SH-SY5Y (cell line): Measurements from ENCODE around the gene KCNT2.

Source experiments
- GATA2 ChIP-seq: IDR thresholded peaks from 2 replicates; pipeline ENCODE4 v1.6.1; 2011; ENCODE audit warnings: mild to moderate bottlenecking, low read depth, low read length
- GATA3 ChIP-seq: IDR thresholded peaks from 2 replicates; pipeline ENCODE4 v1.6.1; 2011; ENCODE audit warnings: low read depth, mild to moderate bottlenecking, low read length, moderate library complexity

The KCNT2 gene

GRCh38 chr1:196501760-196502428 is 106.3 kb downstream of the KCNT2 start:
- no peak for TF ChIP-seq GATA2
- TF ChIP-seq GATA3, result no peak

DNA sequence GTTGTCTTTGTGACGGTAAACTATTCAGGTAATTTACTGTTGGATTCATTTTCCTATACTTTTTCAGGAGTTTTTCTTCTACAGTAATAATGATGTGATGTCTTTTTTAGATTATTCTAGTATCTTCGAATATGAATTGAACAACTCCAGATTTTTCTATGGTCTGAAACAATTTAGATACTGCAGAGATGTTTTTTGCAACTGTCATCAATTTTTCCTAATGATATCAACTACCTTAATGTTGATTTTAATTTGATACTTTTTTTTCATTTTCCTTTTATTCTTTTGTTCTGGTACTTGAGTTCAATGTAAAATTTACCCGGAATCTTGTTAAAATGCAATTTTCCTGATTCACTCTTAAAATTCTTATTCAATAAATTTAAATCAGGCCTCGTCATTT is 110.4 kb downstream of the KCNT2 start:
- TF ChIP-seq GATA2 (no peak), GATA3 (no peak)

DNA sequence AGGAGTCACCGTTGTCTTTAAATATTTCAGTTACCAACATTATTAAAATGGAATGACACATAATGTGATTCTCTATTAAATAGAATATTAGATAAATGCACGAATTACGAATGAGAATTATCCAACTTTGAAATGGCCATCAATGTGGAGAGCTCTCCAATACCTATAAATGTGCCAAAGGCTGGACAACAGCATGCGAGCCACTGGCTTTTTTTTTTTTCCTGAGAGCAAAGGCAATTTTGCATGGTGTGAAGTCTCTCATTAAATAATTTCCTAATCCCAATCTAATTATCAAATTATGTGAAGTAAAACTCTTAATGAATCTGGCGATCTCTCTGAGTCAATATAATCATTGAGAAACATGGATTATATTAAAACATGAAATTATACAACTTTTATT is 113.5 kb downstream of the KCNT2 start:
- no peak for TF ChIP-seq GATA3
- no peak for TF ChIP-seq GATA2

- TF ChIP-seq GATA3 (no peak), GATA2 (no peak)
Observed at GRCh38 chr1:196493881-196494280, 114.4 kb downstream of the KCNT2 start.

DNA sequence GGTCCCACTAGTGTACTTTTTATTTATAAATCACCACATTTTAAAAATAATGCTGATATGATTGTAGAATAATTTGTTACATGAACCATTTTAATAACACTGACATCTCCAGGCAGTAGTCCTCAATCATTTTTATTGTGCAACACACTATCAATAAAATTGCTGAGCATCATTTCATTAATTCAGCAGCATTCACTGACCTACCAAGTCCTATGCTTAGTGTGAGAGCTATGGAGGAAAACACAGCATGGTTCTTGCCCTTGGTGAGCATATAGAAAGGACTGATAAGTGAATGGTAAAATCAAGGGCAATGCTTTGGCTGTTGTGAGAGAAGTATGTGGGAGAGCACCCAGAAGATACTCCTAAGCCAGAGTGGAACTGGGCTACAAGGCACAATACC is 119.7 kb downstream of the KCNT2 start:
- TF ChIP-seq GATA3, result no peak
- no peak for TF ChIP-seq GATA2

DNA sequence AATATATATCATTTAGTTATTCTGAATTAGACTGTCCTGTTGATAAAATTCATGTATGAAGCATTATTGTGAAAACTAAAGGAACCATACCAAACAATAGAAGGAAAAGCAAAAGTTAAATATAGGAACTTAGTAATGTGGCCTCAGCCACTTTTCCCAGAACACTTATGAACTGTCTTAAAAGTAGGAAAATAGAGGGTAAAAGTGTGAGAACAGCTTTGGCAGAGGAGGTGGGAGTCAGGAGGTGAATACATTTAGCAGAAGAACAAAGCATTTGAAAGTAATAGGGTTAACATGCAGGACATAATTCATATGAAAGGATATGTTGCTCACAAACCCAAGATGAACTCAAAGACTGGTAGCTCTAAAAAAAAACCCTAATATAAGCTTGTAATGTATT is 121.9 kb downstream of the KCNT2 start:
- TF ChIP-seq GATA2 (no peak), GATA3 (no peak)

GRCh38 chr1:196481616-196482015 is 126.6 kb downstream of the KCNT2 start:
- TF ChIP-seq GATA3 (no peak), GATA2 (no peak)

- TF ChIP-seq GATA3 (no peak), GATA2 (no peak)
Observed at GRCh38 chr1:196477262-196477661, 131.0 kb downstream of the KCNT2 start.

DNA sequence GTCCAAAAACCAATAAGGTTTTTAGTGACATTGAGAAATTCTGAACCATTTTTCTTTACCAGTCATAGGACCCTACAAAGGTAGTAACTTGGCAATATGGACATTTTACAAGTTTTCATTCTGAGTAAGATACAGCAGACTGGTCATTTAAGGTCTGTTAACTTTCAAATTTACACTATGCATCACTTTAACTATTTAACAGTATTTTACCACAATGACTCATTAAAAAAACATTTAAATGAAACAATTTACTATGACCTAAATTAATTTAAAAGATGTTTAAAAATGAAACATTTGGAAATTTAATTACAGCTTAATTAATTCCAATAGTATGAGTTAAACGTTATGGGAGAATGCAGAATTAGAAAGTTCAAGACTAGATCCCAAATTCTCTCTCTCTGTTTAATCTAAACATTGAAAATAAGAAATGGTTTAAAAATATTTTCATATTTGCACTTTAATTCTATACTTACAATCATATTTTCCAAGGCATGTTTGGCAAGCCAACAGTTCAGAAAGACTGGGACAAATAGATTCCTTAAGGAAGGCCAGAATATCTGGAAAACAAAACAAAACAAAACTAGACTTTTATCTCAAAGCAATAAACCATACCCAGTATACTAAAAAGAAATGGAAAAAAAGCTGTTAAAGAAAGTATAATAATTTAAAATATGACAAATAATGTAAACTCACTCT is 140.9 kb downstream of the KCNT2 start:
- no peak for TF ChIP-seq GATA2
- no peak for TF ChIP-seq GATA3

DNA sequence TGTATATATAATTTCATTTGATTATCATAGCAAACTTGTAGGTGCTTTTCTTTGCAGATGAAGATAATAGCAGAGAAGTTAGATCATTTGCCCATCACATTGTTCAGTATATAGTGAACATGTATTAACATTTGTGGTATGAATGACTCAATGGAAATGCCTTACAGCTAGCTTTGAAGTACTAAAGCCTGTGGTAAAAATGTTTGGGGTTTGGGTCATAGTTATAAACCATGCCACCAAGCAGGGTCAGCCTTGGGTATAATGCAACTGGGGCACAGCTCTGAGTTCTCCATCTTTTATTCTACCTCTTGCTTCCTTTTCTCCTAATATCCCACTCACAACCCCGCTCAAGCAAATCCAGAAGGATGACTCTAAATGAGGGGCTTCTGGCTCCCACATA is 141.6 kb downstream of the KCNT2 start:
- TF ChIP-seq GATA2 (no peak), GATA3 (no peak)

DNA sequence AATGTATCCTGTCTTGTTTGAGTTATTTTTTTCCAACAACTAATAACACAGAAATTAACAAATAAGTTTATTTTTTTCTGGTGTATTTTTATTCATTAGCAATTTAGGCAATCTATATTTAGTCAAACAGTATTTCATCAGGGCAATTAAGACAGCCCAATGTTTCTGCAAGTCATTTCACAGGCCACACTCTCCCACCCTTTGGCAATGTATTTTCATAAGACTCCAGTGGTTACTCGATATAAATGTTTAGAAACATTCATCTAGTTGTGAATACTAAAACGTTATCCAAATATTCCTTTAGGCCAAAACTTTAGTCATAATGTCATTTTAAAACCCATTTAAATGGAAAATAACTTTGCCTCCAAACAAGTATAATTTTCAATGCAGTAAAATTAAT is 142.1 kb downstream of the KCNT2 start:
- no peak for TF ChIP-seq GATA2
- no peak for TF ChIP-seq GATA3

GRCh38 chr1:196464480-196464941 is 143.7 kb downstream of the KCNT2 start:
- TF ChIP-seq GATA2, result no peak
- no peak for TF ChIP-seq GATA3

DNA sequence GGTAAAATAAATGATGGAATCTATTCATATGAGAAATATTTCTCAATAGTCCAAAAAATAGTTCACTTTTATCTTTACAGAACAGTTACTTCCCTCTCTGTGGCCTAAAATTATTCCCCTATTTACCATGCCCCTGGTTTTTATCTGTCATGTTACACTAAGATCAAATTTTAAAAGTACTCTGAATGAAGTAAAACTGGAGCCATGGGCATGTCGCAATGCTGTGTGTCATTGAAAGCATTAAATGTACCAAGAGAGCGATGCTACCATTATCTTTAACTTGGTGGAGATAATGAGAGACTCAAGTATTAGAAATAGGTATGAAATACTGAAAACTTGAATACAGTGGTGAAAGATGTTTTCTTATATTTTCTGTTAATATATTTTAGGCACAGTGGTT is 146.2 kb downstream of the KCNT2 start:
- TF ChIP-seq GATA3, result no peak
- TF ChIP-seq GATA2, result no peak

GRCh38 chr1:196461521-196461920 is 146.7 kb downstream of the KCNT2 start:
- no peak for TF ChIP-seq GATA2
- no peak for TF ChIP-seq GATA3

DNA sequence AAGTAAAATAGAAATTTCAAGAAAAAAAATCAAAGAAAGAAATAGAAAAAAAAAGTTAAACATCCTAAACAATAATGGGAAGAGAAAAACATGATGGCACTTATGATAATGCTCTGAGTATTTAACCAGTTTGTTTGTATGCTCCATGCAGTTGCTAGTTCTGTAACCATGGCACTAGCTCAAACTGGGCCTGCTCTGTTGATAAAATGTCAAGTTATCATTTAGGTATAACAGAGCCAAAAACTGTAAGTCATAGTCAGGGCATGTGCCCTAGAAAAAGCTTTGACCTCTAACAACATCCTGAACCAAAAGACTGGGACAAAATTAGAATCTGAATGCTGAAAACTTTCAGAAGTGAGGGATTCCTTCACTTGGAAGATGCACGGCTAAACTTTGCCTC is 148.9 kb downstream of the KCNT2 start:
- TF ChIP-seq GATA3 (no peak), GATA2 (no peak)
